SK-N-SH treated with all-trans-retinoic acid at 6 μM for 48 hours (cell line): ENCODE results near the gene OR5H1.

Experiments used
- ARNTL ChIP-seq: fragments of 450-650 bp; formaldehyde crosslinking; IDR thresholded peaks from 2 replicates; pipeline ENCODE4 v1.5.0; 2020; ENCODE audit warnings: low read depth, mild to moderate bottlenecking, moderate library complexity, borderline replicate concordance
- BACH2 ChIP-seq: fragments of 250-450 bp; sonication (Bioruptor Pico); IDR thresholded peaks from 2 replicates; pipeline ENCODE4 v1.9.0; 2021; ENCODE audit warnings: mild to moderate bottlenecking, borderline replicate concordance
- ESRRG ChIP-seq: fragments of 250-450 bp; sonication (Bioruptor Pico); IDR thresholded peaks from 2 replicates; pipeline ENCODE4 v1.6.1; 2021; ENCODE audit warnings: mild to moderate bottlenecking
- ISL1 ChIP-seq: fragments of 250-450 bp; sonication (Bioruptor Pico); IDR thresholded peaks from 2 replicates; pipeline ENCODE4 v2.1.2; 2022; ENCODE audit warnings: mild to moderate bottlenecking, moderate library complexity
- PPARA ChIP-seq: fragments of 250-450 bp; sonication (Bioruptor Pico); IDR thresholded peaks from 2 replicates; pipeline ENCODE4 v1.5.0; 2020; ENCODE audit warnings: mild to moderate bottlenecking, borderline replicate concordance
- RARB ChIP-seq: fragments of 250-450 bp; sonication (Bioruptor Pico); IDR thresholded peaks from 2 replicates; pipeline ENCODE4 v1.8.0; 2021; ENCODE audit warnings: mild to moderate bottlenecking, moderate library complexity
- TOX ChIP-seq: fragments of 250-450 bp; sonication (Bioruptor Pico); IDR thresholded peaks from 2 replicates; pipeline ENCODE4 v1.8.0; 2021; ENCODE audit warnings: mild to moderate bottlenecking, moderate library complexity, borderline replicate concordance
- ZC3H10 ChIP-seq: fragments of 250-450 bp; sonication (Bioruptor Pico); IDR thresholded peaks from 2 replicates; pipeline ENCODE4 v1.5.1; 2021; ENCODE audit warnings: mild to moderate bottlenecking, moderate library complexity
- ZFP30 ChIP-seq: fragments of 450-650 bp; formaldehyde crosslinking; IDR thresholded peaks from 2 replicates; pipeline ENCODE4 v1.5.0; 2022; ENCODE audit warnings: mild to moderate bottlenecking, moderate library complexity
- ZNF70 ChIP-seq: fragments of 450-650 bp; formaldehyde crosslinking; IDR thresholded peaks from 2 replicates; pipeline ENCODE4 v1.5.0; 2020; ENCODE audit warnings: mild to moderate bottlenecking, moderate library complexity
- ZNF8 ChIP-seq: fragments of 450-650 bp; formaldehyde crosslinking; IDR thresholded peaks from 2 replicates; pipeline ENCODE4 v1.5.0; 2020; ENCODE audit warnings: mild to moderate bottlenecking, moderate library complexity
- TF ChIP-seq, protein P1 (sequence below): fragments of 250-450 bp; sonication (Bioruptor Pico); IDR thresholded peaks from 2 replicates; pipeline ENCODE4 v1.5.1; 2021; ENCODE audit warnings: mild to moderate bottlenecking, moderate library complexity
- TF ChIP-seq, protein P2 (sequence below): fragments of 250-450 bp; sonication (Bioruptor Pico); IDR thresholded peaks from 2 replicates; pipeline ENCODE4 v1.5.1; 2020; ENCODE audit warnings: low read depth, mild to moderate bottlenecking, moderate library complexity
- TF ChIP-seq, protein P3 (sequence below): fragments of 250-450 bp; sonication (Bioruptor Pico); IDR thresholded peaks from 2 replicates; pipeline ENCODE4 v1.8.0; 2020; ENCODE audit warnings: mild to moderate bottlenecking, moderate library complexity, borderline replicate concordance

DNA sequence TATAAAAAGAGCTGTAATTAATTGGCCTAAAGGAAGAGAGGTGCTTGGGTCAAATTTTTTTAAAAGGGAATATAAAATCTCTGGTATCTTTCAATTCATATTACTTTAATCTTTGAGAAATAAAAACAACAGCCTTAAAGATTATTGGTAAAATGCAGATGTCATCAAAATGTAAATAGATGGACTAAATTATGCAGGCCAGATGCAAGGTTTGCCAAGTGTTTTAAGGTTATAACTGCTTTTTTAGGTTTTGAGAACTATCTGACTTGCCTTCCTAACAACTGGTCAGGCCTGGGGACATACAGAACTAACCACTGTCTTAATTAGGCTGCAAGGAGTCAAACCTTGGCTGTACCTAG is 20.0 kb upstream of the OR5H1 start:
- TF ChIP-seq, protein P1, sequence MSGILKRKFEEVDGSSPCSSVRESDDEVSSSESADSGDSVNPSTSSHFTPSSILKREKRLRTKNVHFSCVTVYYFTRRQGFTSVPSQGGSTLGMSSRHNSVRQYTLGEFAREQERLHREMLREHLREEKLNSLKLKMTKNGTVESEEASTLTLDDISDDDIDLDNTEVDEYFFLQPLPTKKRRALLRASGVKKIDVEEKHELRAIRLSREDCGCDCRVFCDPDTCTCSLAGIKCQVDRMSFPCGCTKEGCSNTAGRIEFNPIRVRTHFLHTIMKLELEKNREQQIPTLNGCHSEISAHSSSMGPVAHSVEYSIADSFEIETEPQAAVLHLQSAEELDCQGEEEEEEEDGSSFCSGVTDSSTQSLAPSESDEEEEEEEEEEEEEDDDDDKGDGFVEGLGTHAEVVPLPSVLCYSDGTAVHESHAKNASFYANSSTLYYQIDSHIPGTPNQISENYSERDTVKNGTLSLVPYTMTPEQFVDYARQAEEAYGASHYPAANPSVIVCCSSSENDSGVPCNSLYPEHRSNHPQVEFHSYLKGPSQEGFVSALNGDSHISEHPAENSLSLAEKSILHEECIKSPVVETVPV (CRISPR knock-in tag): no peak
- TF ChIP-seq ZNF70 (CRISPR knock-in tag): no peak
- no peak for TF ChIP-seq ZFP30
- TF ChIP-seq BACH2 (CRISPR knock-in tag): no peak
- no peak for TF ChIP-seq PPARA (CRISPR knock-in tag)
- TF ChIP-seq, protein P2, sequence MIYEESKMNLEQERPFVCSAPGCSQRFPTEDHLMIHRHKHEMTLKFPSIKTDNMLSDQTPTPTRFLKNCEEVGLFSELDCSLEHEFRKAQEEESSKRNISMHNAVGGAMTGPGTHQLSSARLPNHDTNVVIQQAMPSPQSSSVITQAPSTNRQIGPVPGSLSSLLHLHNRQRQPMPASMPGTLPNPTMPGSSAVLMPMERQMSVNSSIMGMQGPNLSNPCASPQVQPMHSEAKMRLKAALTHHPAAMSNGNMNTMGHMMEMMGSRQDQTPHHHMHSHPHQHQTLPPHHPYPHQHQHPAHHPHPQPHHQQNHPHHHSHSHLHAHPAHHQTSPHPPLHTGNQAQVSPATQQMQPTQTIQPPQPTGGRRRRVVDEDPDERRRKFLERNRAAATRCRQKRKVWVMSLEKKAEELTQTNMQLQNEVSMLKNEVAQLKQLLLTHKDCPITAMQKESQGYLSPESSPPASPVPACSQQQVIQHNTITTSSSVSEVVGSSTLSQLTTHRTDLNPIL (CRISPR knock-in tag): no peak
- TF ChIP-seq RARB (CRISPR knock-in tag): no peak
- TF ChIP-seq ARNTL (CRISPR knock-in tag): no peak
- TF ChIP-seq, protein P3, sequence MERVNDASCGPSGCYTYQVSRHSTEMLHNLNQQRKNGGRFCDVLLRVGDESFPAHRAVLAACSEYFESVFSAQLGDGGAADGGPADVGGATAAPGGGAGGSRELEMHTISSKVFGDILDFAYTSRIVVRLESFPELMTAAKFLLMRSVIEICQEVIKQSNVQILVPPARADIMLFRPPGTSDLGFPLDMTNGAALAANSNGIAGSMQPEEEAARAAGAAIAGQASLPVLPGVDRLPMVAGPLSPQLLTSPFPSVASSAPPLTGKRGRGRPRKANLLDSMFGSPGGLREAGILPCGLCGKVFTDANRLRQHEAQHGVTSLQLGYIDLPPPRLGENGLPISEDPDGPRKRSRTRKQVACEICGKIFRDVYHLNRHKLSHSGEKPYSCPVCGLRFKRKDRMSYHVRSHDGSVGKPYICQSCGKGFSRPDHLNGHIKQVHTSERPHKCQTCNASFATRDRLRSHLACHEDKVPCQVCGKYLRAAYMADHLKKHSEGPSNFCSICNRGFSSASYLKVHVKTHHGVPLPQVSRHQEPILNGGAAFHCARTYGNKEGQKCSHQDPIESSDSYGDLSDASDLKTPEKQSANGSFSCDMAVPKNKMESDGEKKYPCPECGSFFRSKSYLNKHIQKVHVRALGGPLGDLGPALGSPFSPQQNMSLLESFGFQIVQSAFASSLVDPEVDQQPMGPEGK (CRISPR knock-in tag): no peak
- no peak for TF ChIP-seq ZC3H10 (CRISPR knock-in tag)
- no peak for TF ChIP-seq ISL1 (CRISPR knock-in tag)
- no peak for TF ChIP-seq ZNF8 (CRISPR knock-in tag)
- TF ChIP-seq ESRRG (CRISPR knock-in tag): no peak
- TF ChIP-seq TOX (CRISPR knock-in tag): no peak
